ENCODE measurements around the gene RIT2.
"Not testable (repeated sequence)": the region's sequence is repeated elsewhere in the genome, so short reads cannot be mapped to it uniquely, and the experiment has no call there.

RIT2 gene

GRCh38 chr18:42746794-42747193 lies 368.7 kb downstream of the RIT2 start:
- DNase-seq, result no peak

GRCh38 chr18:42745931-42746330 lies 369.6 kb downstream of the RIT2 start:
- no peak for DNase-seq

GRCh38 chr18:42745171-42745570 lies 370.3 kb downstream of the RIT2 start:
- DNase-seq, result no peak

- no peak for DNase-seq
Measured at GRCh38 chr18:42743373-42744138, 371.9 kb downstream of the RIT2 start.

GRCh38 chr18:42742969-42743368 lies 372.5 kb downstream of the RIT2 start:
- DNase-seq, result no peak

- no peak for DNase-seq
Measured at GRCh38 chr18:42742474-42742873, 373.0 kb downstream of the RIT2 start.

- not testable (repeated sequence) for DNase-seq
Measured at GRCh38 chr18:42741805-42742347, 373.6 kb downstream of the RIT2 start.

- not testable (repeated sequence) for DNase-seq
Measured at GRCh38 chr18:42741299-42741698, 374.2 kb downstream of the RIT2 start.

GRCh38 chr18:42736074-42736473 lies 379.4 kb downstream of the RIT2 start:
- DNase-seq, result no peak

GRCh38 chr18:42734520-42734919 lies 381.0 kb downstream of the RIT2 start:
- DNase-seq, result no peak

GRCh38 chr18:42730272-42730671 lies 385.2 kb downstream of the RIT2 start:
- no peak for DNase-seq

- DNase-seq, result no peak
Measured at GRCh38 chr18:42719221-42719620, 396.3 kb downstream of the RIT2 start.

- no peak for DNase-seq
Measured at GRCh38 chr18:42712065-42712464, 403.4 kb downstream of the RIT2 start.

GRCh38 chr18:42707080-42707479 lies 408.4 kb downstream of the RIT2 start:
- no peak for DNase-seq

- DNase-seq, result peak; percentile 6
Measured at GRCh38 chr18:42706618-42707017, 408.9 kb downstream of the RIT2 start.

GRCh38 chr18:42706029-42706608 lies 409.4 kb downstream of the RIT2 start:
- DNase-seq, result no peak
